H1 (cell line): ENCODE measurements around the gene PRKAR1B. TPM values are rescaled to one million over a fixed set of nuclear protein-coding genes. Genes with fewer than 3 reads are reported as not detected.
A peak's percentile ranks its signal among the peaks of the same experiment; 100 is the strongest.

ENCODE experiments used
- CTCF ChIA-PET: fragments of 300-600 bp; sonication (Branson Sonifier 250); formaldehyde crosslinking; loops from one replicate; lab custom pipeline; 2021; ENCODE audit not compliant: partially characterized antibody; lab: Charles Lee
- POLR2A ChIA-PET: fragments of 300-600 bp; sonication (Branson Sonifier 250); formaldehyde crosslinking; loops from one replicate; lab custom pipeline; 2021; ENCODE audit warnings: inconsistent platforms; ENCODE audit not compliant: partially characterized antibody; lab: Charles Lee
- DNase-seq, 2 experiments: peaks; one replicate each; pipeline versions ENCODE4 v3.0.0 to v3.0.0-alpha.2; 2010 to 2022; ENCODE audit warnings: low spot score in 2 of 2, low read depth in 1 of 2, mixed read lengths in 1 of 2
- FAIRE-seq: peaks from 2 replicates; lab custom pipeline; 2011; peaks lifted over from hg19 to GRCh38; lab: Jason Lieb, UNC
- H2AFZ ChIP-seq: 2 replicates; pipeline ENCODE4 v1.8.1; 2012; ENCODE audit warnings: low read length, inconsistent platforms
- H2AK5ac ChIP-seq: 2 replicates; pipeline ENCODE4 v1.6.1; 2013; ENCODE audit warnings: low read depth, low read length
- H2BK120ac ChIP-seq: replicated peaks from 2 replicates; pipeline ENCODE3; 2013; ENCODE audit warnings: low read depth, low read length, inconsistent platforms
- H2BK12ac ChIP-seq: 2 replicates; pipeline ENCODE4 v1.6.1; 2013; ENCODE audit warnings: low read depth, low read length
- H2BK15ac ChIP-seq: 2 replicates; pipeline ENCODE4 v1.6.1; 2013; ENCODE audit warnings: low read length
- H2BK20ac ChIP-seq: 2 replicates; pipeline ENCODE4 v1.6.1; 2013; ENCODE audit warnings: low read length
- H2BK5ac ChIP-seq: 2 replicates; pipeline ENCODE4 v1.6.1; 2013; ENCODE audit warnings: low read depth, low read length
- H3K14ac ChIP-seq: 2 replicates; pipeline ENCODE4 v1.6.1; 2013; ENCODE audit warnings: inconsistent platforms; ENCODE audit not compliant: insufficient read length
- H3K18ac ChIP-seq: 2 replicates; pipeline ENCODE4 v1.6.1; 2013; ENCODE audit warnings: low read length; ENCODE audit errors: extremely low read depth
- H3K23ac ChIP-seq: 2 replicates; pipeline ENCODE4 v1.6.1; 2013; ENCODE audit warnings: inconsistent platforms; ENCODE audit not compliant: insufficient read length
- H3K23me2 ChIP-seq: 2 replicates; pipeline ENCODE4 v1.6.1; 2013; ENCODE audit warnings: low read depth, low read length
- H3K27ac ChIP-seq: 2 replicates; pipeline ENCODE4 v1.6.1; 2011; ENCODE audit warnings: low read depth, low read length, inconsistent platforms
- H3K27me3 ChIP-seq, 4 experiments: replicated peaks in 1 of 4; 1 replicate in 1 of 4; 2 replicates in 3 of 4; pipeline versions ENCODE4 v1.6.1 to v1.8.1; 2011 to 2013; ENCODE audit warnings: low read length in 3 of 4, mild to moderate bottlenecking in 3 of 4, inconsistent platforms in 2 of 4, mixed read lengths in 2 of 4, moderate library complexity in 1 of 4; ENCODE audit not compliant: control insufficient read depth in 3 of 4, insufficient read depth in 3 of 4; ENCODE audit errors: extremely low read depth in 1 of 4
- H3K36me3 ChIP-seq, 4 experiments: 2 replicates each; pipeline versions ENCODE4 v1.6.1 to v1.8.1; 2011 to 2013; ENCODE audit warnings: mild to moderate bottlenecking in 4 of 4, low read length in 3 of 4, moderate library complexity in 2 of 4, control low read depth in 1 of 4, inconsistent platforms in 1 of 4; ENCODE audit not compliant: insufficient read depth in 4 of 4, control insufficient read depth in 2 of 4
- H3K4ac ChIP-seq: replicated peaks from 2 replicates; pipeline ENCODE3; 2013; ENCODE audit warnings: low read length, low read depth, mixed read lengths, inconsistent platforms; ENCODE audit not compliant: insufficient read length
- H3K4me1 ChIP-seq, 4 experiments: replicated peaks in 1 of 4; 1 replicate in 1 of 4; 2 replicates in 3 of 4; pipeline versions ENCODE4 v1.6.1 to v1.8.1; 2011 to 2013; ENCODE audit warnings: low read length in 3 of 4, inconsistent platforms in 2 of 4, mixed read lengths in 1 of 4; ENCODE audit not compliant: insufficient read depth in 4 of 4, control insufficient read depth in 3 of 4
- H3K4me2 ChIP-seq, 2 experiments: 2 replicates each; pipeline versions ENCODE4 v1.6.1 to v1.8.1; 2011 to 2013; ENCODE audit warnings: low read depth in 2 of 2, low read length in 2 of 2, control low read depth in 1 of 2, inconsistent platforms in 1 of 2, mild to moderate bottlenecking in 1 of 2; ENCODE audit not compliant: insufficient read depth in 1 of 2
- H3K4me3 ChIP-seq, 4 experiments: fragments of 200-600, 300-600 bp in 1 of 4; sonication (generic), shearing (Covaris generic), sonication (Bioruptor Twin) in 1 of 4; 2 replicates each; pipeline versions ENCODE4 v1.5.1 to v1.8.1; 2011 to 2016; ENCODE audit warnings: low read length in 4 of 4, low read depth in 3 of 4, control low read depth in 2 of 4, inconsistent platforms in 2 of 4, mild to moderate bottlenecking in 2 of 4, mixed read lengths in 1 of 4, moderate library complexity in 1 of 4; ENCODE audit not compliant: insufficient read depth in 2 of 4; ENCODE audit errors: extremely low read depth in 1 of 4
- H3K56ac ChIP-seq: replicated peaks from 2 replicates; pipeline ENCODE3; 2013; ENCODE audit warnings: low read depth, mild to moderate bottlenecking, mixed read lengths, low read length, inconsistent platforms; ENCODE audit not compliant: insufficient read length
- H3K79me1 ChIP-seq: 2 replicates; pipeline ENCODE4 v1.6.1; 2013; ENCODE audit warnings: low read depth, low read length, control low read depth
- H3K79me2 ChIP-seq, 2 experiments: 2 replicates each; pipeline versions ENCODE4 v1.6.1 to v1.8.1; 2012 to 2013; ENCODE audit warnings: low read length in 2 of 2, mild to moderate bottlenecking in 2 of 2, inconsistent platforms in 1 of 2; ENCODE audit not compliant: insufficient read depth in 2 of 2, control insufficient read depth in 1 of 2
- H3K9ac ChIP-seq, 4 experiments: replicated peaks in 1 of 4; 1 replicate in 1 of 4; 2 replicates in 3 of 4; pipeline versions ENCODE4 v1.6.1 to v1.8.1; 2011 to 2013; ENCODE audit warnings: low read depth in 3 of 4, low read length in 3 of 4, control low read depth in 2 of 4, mild to moderate bottlenecking in 2 of 4, moderate library complexity in 2 of 4, inconsistent platforms in 1 of 4; ENCODE audit errors: extremely low read depth in 1 of 4
- H3K9me3 ChIP-seq, 2 experiments: 2 replicates each; pipeline versions ENCODE4 v1.6.1 to v1.8.1; 2012 to 2013; ENCODE audit warnings: mild to moderate bottlenecking in 2 of 2, moderate library complexity in 2 of 2, control low read depth in 1 of 2, inconsistent platforms in 1 of 2, low read depth in 1 of 2, low read length in 1 of 2, mixed read lengths in 1 of 2; ENCODE audit not compliant: insufficient read depth in 2 of 2
- H4K20me1 ChIP-seq, 2 experiments: replicated peaks in 1 of 2; 2 replicates each; pipeline versions ENCODE3 to v1.8.1; 2011 to 2013; ENCODE audit warnings: inconsistent platforms in 2 of 2, low read length in 2 of 2, mild to moderate bottlenecking in 1 of 2; ENCODE audit not compliant: insufficient read depth in 2 of 2, control insufficient read depth in 1 of 2
- H4K5ac ChIP-seq: 2 replicates; pipeline ENCODE4 v1.6.1; 2013; ENCODE audit warnings: low read length, low read depth, mixed read lengths, inconsistent platforms; ENCODE audit not compliant: insufficient read length
- H4K8ac ChIP-seq: 2 replicates; pipeline ENCODE4 v1.8.0; 2013; ENCODE audit warnings: mild to moderate bottlenecking, moderate library complexity, low read length, inconsistent platforms; ENCODE audit not compliant: insufficient read depth; ENCODE audit errors: extremely low read depth
- H4K91ac ChIP-seq: replicated peaks from 2 replicates; pipeline ENCODE3; 2013; ENCODE audit warnings: low read length, mixed read lengths, inconsistent platforms; ENCODE audit not compliant: insufficient read length
- KDM1A ChIP-seq: fragments of 200-600, 300-600 bp; sonication (generic); IDR thresholded peaks from 2 replicates; pipeline ENCODE4 v1.7.1; 2016; ENCODE audit warnings: mild to moderate bottlenecking, low read length, borderline replicate concordance
- SP1 ChIP-seq: IDR thresholded peaks from 2 replicates; pipeline ENCODE4 v1.6.1; 2011; ENCODE audit warnings: low read depth, low read length
- SUZ12 ChIP-seq: fragments of 200-600 bp; sonication (generic); IDR thresholded peaks from 2 replicates; pipeline ENCODE4 v1.6.1; 2012; ENCODE audit warnings: mild to moderate bottlenecking, inconsistent platforms, low read length, moderate library complexity, mixed read lengths
- TAF1 ChIP-seq: IDR thresholded peaks from 2 replicates; pipeline ENCODE4 v1.6.1; 2011; ENCODE audit warnings: mild to moderate bottlenecking, low read depth, low read length
- whole genome bisulfite sequencing, 2 experiments: shearing (Covaris generic) in 1 of 2; methylation state at CpG; one replicate each; pipeline versions ENCODE4 v1.1.6 to v1.1.7; 2013 to 2015; ENCODE audit warnings: low lambda C conversion rate in 2 of 2, mixed read lengths in 2 of 2, inconsistent platforms in 1 of 2, low coverage in 1 of 2, missing lambda C conversion rate in 1 of 2; ENCODE audit not compliant: insufficient replicate concordance in 2 of 2, insufficient coverage in 1 of 2, insufficient read length in 1 of 2; ENCODE audit errors: extremely low coverage in 1 of 2, missing lambda C conversion rate in 1 of 2; 5-methylcytosine and 5-hydroxymethylcytosine counted together
- polyA plus RNA-seq, 7 experiments: library from polyadenylated mRNA; depleted of rRNA in 3 of 7; stranded (reverse) in 5 of 7; unstranded in 2 of 7; fragments of >200 nt in 5 of 7; fragments of 200-250 nt in 2 of 7; gene quantifications; 1 replicate in 5 of 7; 2 replicates in 1 of 7; 4 replicates in 1 of 7; pipeline versions ENCODE4 v1.2.1 to v1.2.3, GENCODE V29; 2011 to 2013; ENCODE audit warnings: missing spikeins in 2 of 7, mixed read lengths in 2 of 7
- total RNA-seq: library from RNA; stranded (reverse); fragmentation: NEBNext Ultra II Directional; extraction: Animal tissue kit (Norgen Biotek cat#: 25700); gene quantifications from 2 replicates; pipeline ENCODE4 v1.2.1, GENCODE V29; 2021

PRKAR1B gene
- total and polyA plus RNA-seq, 2 of the 8 experiments (the other 6 are each of a cell fraction or from before 2014, with no cell fraction given): 12.3 to 55.7 TPM

- Histone ChIP-seq H3K14ac (no peak overlapping the region), H3K79me1 (0 out of 2 replicates have a peak, but pooled peaks cover 4% of the 10 kb centered on the region), H2AFZ (no peak overlapping the region), H3K4me1 (peaks cover 0 to 4% (median under 1%) of the 10 kb centered on the region in 4 experiments; a peak in 1 of 7 replicates), H3K23ac (no peak overlapping the region), H3K4me3 (no peak overlapping the region), H2BK120ac (no peak overlapping the region), H3K9me3 (peaks cover 0 to 3% of the 10 kb centered on the region in 2 experiments; a peak in 1 of 4 replicates), H4K91ac (no peak overlapping the region), H2BK20ac (no peak overlapping the region), H3K36me3 (no peaks in the 10 kb centered on the region; a peak in 1 of 8 replicates), H3K9ac (no peak overlapping the region), H2BK15ac (no peak overlapping the region), H3K4ac (no peak overlapping the region), H3K27ac (no peak overlapping the region), H3K18ac (no peak overlapping the region), H3K27me3 (no peaks in the 10 kb centered on the region), H3K4me2 (no peak overlapping the region), H4K20me1 (peaks cover 3 to 12% of the 10 kb centered on the region in 2 experiments), H2BK12ac (peak overlapping the region; percentile 35; the same call in 1 of the 2 replicates), H3K56ac (no peak overlapping the region), H2BK5ac (peak overlapping the region; percentile 54; the same call in 1 of the 2 replicates), H3K79me2 (no peaks in the 10 kb centered on the region; a peak in 1 of 4 replicates), H2AK5ac (no peak overlapping the region), H3K23me2 (peaks cover 10% of the 10 kb centered on the region; the same call in 1 of the 2 replicates), H4K8ac (no peak overlapping the region), H4K5ac (no peak overlapping the region)
- FAIRE-seq: no peak
- ChIA-PET POLR2A (no interaction called here), CTCF (no interaction called here)
- WGBS, 2 experiments: 92% methylated on average over 11 of the region's 11 CpGs; no CpG with 5 or more reads in 1 of the 2 experiments
- no peak for DNase-seq
- no peak for TF ChIP-seq SP1
- no peak for TF ChIP-seq TAF1
- TF ChIP-seq KDM1A: peak; percentile 28; the same call in 1 of the 2 replicates
- no peak for TF ChIP-seq SUZ12
Measured at GRCh38 chr7:563629-564170, 163.4 kb downstream of the PRKAR1B start.
